Skeletal muscle satellite cell (primary cell): Measurements from ENCODE around the gene EML4.

Experiments used
- H3K27me3 ChIP-seq: 2 replicates; pipeline ENCODE4 v1.7.0; 2013; ENCODE audit warnings: low read length; ENCODE audit not compliant: control insufficient read depth, insufficient read depth
- H3K36me3 ChIP-seq: 2 replicates; pipeline ENCODE4 v1.7.0; 2013; ENCODE audit warnings: mild to moderate bottlenecking, control low read depth, low read length; ENCODE audit not compliant: insufficient read depth
- H3K4me1 ChIP-seq: 2 replicates; pipeline ENCODE4 v1.7.0; 2013; ENCODE audit warnings: low read length; ENCODE audit not compliant: control insufficient read depth, insufficient read depth
- H3K4me2 ChIP-seq: 2 replicates; pipeline ENCODE4 v1.7.0; 2013; ENCODE audit warnings: mild to moderate bottlenecking, low read length
- H3K4me3 ChIP-seq: 2 replicates; pipeline ENCODE4 v1.7.0; 2013; ENCODE audit warnings: low read length
- H3K9ac ChIP-seq: 2 replicates; pipeline ENCODE4 v1.7.0; 2013; ENCODE audit warnings: mild to moderate bottlenecking, low read depth, low read length, moderate library complexity
- H3K9me3 ChIP-seq: replicated peaks from 2 replicates; pipeline ENCODE4 v1.7.0; 2013; ENCODE audit warnings: mild to moderate bottlenecking, control low read depth, low read length

EML4 gene

DNA sequence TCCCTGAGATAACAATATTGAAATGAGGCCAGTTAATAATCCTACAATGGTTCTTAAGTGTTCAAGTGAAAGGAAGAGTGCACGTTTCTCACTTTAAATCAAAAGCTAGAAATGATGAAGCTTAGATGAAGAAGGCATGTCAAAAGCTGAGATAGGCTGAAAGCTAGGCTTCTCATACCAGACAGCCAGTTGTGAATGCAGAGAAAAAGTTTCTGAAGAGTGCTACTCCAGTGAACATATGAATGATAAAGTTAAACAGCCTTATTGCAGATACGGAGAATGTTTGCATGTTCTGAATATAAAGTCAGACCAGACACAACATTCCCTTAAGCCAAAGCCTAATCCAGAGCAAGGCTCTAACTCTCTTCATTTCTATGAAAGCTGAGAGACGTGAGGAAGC is 51.4 kb downstream of the EML4 start:
- Histone ChIP-seq H3K4me3 (no peak overlapping the region), H3K4me1 (peaks cover 33% of the 10 kb centered on the region)

DNA sequence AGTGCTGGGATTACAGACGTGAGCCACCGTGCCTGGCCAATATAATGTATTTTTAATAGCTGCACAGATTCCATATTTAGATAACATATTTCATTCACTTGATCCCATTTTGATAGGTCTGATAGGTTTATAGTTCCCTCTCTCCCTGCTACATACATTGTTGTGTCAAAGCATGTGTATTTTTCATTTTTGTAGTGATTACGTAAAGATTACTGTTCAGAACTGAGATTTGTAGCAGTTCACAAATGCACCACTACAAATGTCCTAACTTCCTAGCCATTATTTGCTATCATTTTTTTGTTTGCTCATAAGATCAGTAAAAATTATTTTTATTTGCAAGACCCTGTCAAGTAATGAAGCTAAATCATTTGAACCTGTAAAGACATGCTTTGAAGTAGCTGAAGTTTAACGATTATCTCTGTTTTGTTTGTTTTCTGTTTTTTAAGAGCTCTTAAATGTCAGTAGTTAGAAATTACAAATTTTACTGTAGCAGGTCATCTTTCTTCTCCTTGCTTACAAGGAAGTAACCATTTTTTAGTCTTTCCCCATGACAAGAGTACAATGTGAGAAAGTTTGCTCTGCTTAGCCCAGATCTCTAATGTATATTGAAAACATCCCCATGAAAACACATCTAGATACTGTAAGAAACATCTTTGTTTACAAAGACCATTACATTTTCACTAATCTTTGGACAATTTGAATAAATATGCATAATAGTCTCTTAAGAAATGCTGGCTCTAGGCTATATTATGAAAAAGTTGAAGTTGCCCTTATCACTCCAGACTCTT is 54.1 kb downstream of the EML4 start:
- Histone ChIP-seq H3K9ac (peak overlapping the region; percentile 28), H3K36me3 (no peaks in the 10 kb centered on the region), H3K4me1 (peaks cover 24% of the 10 kb centered on the region), H3K27me3 (no peaks in the 10 kb centered on the region), H3K4me2 (peak overlapping the region; percentile 25), H3K9me3 (no peaks in the 10 kb centered on the region), H3K4me3 (no peak overlapping the region)

More for the DNA sequence above, 51.4 kb downstream of the EML4 start:
- no peaks in the 10 kb centered on the region for H3K9me3 ChIP-seq
- no peak overlapping the region for H3K4me2 ChIP-seq
- no peak overlapping the region for H3K9ac ChIP-seq
- H3K36me3 ChIP-seq = no peaks in the 10 kb centered on the region
- H3K27me3 ChIP-seq = no peaks in the 10 kb centered on the region

DNA sequence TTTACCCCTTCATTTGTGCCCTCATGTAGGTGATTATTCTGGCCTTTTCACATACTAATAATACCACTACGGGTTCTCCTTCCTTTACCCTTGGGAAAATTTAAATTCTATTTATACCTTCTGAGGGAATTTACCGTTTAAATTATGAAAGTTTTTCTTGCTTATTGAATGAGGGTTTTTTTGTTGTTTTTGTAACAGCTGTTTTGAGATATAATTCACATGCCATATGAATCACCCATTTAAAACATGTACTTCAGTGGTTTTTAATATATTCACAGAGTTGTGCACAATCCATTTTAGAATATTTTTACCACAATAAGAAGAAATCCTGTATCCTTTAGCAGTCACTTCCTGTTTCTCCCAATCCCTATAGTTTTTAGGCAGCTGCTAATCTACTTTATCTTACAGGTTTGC is 54.7 kb downstream of the EML4 start:
- Histone ChIP-seq H3K4me3 (no peak overlapping the region), H3K9ac (peak overlapping the region; percentile 28), H3K9me3 (no peaks in the 10 kb centered on the region), H3K4me1 (peaks cover 24% of the 10 kb centered on the region), H3K4me2 (peak overlapping the region; percentile 46), H3K27me3 (no peaks in the 10 kb centered on the region), H3K36me3 (no peaks in the 10 kb centered on the region)

DNA sequence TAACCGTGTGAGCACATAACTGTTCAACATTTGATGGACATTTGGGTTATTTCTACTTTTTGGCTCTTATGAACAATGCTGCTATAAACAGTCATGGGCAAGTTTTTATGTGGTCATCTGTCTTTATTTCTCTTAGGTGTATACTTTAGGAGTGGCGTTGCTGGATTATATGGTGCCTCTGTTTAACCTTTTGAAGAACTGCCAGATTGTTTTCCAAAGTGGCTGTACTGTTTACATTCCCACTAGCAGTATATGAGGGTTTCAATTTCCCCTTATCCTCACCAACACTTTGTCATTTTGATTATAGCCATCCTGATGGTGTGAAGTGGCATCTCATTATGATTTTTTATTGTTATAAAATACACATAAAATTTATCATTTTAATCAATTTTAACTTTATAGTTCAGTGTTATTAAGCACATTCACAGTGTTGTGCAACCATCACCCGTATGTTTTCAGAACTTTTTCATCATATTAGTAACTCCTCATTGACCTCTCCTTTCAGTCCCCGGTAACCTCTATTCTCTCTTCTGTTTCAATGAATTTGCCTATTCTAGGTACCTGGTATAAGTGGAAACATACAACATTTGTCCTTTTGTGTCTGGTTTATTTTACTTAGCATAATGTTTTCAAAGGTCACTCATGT is 55.4 kb downstream of the EML4 start:
- no peak overlapping the region for H3K4me3 ChIP-seq

DNA sequence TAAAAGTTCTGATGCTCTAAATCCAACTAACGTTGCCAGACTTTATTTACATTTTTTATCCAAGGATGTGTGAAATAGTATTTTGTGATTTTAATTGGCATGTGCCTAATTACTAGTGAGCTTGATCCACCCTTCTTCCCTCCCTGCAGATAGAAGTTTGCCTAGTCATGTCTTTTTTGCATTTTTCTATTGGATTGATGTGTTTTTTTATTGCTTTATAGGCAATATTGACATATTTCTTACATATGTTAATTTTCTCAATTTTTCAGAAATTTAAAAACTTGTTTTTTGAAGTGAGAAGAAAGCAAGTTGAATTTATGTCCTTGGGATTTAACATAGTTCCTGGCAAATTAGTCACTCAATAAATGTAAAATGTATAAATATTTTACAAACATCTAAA is 56.4 kb downstream of the EML4 start:
- Histone ChIP-seq H3K36me3 (no peaks in the 10 kb centered on the region), H3K4me1 (peaks cover 24% of the 10 kb centered on the region), H3K4me3 (no peak overlapping the region), H3K9ac (no peak overlapping the region), H3K27me3 (no peaks in the 10 kb centered on the region), H3K9me3 (no peaks in the 10 kb centered on the region), H3K4me2 (no peak overlapping the region)

More for the DNA sequence above, 55.4 kb downstream of the EML4 start:
- H3K27me3 ChIP-seq = no peaks in the 10 kb centered on the region
- H3K36me3 ChIP-seq = no peaks in the 10 kb centered on the region
- peak overlapping the region; percentile 46 for H3K4me2 ChIP-seq
- no peaks in the 10 kb centered on the region for H3K9me3 ChIP-seq
- H3K4me1 ChIP-seq = peaks cover 24% of the 10 kb centered on the region
- H3K9ac ChIP-seq = no peak overlapping the region

DNA sequence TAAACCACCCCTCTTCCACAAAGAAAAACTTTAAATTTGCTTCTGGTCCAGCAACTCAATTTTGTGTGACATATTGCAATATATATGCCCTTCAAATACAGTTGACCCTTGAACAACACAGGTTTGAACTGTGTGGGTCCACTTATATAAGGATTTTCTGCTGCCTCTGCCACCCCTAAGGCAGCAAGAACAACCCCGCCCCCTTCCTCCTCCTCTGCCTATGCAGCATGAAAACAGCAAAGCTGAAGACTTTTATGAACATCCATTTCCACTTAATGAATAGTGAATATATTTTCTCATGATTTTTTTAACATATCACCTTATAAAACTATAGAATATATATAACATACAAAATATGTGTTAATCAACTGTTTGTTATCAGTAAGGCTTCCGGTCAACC is 58.3 kb downstream of the EML4 start:
- Histone ChIP-seq H3K4me3 (no peak overlapping the region), H3K36me3 (no peaks in the 10 kb centered on the region), H3K9ac (no peak overlapping the region), H3K9me3 (no peaks in the 10 kb centered on the region), H3K4me1 (peaks cover 19% of the 10 kb centered on the region), H3K4me2 (no peak overlapping the region), H3K27me3 (no peaks in the 10 kb centered on the region)

DNA sequence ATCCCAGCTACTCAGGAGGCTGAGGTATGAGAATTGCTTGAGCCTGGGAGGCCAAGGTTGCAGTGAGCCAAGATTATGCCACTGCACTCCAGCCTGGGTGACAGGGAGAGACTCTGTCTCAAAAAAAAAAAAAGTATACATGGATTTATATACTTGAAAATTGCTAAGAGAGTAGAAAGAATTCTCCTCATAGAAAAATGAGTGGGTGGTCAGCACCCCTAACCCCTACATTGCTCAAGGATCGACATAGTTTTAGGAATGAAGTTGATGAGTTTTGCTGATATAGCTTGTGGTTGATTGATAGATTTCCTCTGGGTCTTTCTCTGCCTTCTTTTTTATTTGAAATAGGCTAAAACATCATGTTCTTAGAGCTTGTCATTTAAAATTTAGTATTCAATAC is 58.9 kb downstream of the EML4 start:
- peaks cover 17% of the 10 kb centered on the region for H3K4me1 ChIP-seq

DNA sequence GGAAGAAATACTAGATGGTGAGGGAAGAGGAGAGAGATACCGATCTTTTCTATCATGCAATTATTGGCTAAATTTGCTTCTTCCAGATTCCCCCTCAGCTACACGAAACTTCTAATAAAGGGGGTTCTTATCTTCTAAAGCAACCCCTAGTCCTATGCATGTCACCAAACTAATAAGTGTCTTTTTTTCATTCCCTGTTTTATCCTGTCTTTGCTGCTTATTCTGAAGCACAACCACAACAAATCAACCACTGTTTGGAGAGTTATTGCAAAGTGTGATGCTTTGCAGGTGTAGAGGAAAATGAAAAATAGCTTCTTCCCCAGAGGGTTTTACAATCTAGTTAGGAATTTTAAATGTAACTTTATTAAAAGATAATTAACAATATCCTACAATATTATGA is 60.8 kb downstream of the EML4 start:
- no peaks in the 10 kb centered on the region for H3K4me1 ChIP-seq
- no peak overlapping the region for H3K4me3 ChIP-seq
- no peak overlapping the region for H3K9ac ChIP-seq
- H3K36me3 ChIP-seq = no peaks in the 10 kb centered on the region
- no peaks in the 10 kb centered on the region for H3K27me3 ChIP-seq
- H3K9me3 ChIP-seq = no peaks in the 10 kb centered on the region
- H3K4me2 ChIP-seq = no peak overlapping the region

More for the DNA sequence above, 58.9 kb downstream of the EML4 start:
- H3K4me3 ChIP-seq = no peak overlapping the region
- H3K36me3 ChIP-seq = no peaks in the 10 kb centered on the region
- no peak overlapping the region for H3K4me2 ChIP-seq
- H3K27me3 ChIP-seq = no peaks in the 10 kb centered on the region
- no peak overlapping the region for H3K9ac ChIP-seq
- no peaks in the 10 kb centered on the region for H3K9me3 ChIP-seq

DNA sequence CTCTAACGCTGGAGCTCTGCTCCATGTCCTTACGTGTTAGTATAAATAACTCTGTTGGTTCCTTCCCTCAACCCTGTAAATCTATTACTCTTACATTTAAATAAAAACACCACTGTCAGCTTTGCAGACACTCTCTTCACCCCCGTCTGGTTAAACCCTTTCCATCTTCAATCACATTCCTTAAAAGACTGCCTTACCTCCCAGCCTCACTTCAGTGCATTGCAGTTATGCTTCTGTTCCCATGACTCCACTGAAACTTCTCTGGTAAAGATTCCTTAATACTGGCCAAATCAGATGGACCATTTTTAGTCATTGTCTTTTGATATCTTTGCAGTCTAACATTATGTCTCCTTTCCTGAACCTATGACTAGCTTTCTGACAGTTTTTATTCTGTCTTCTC is 61.7 kb downstream of the EML4 start:
- no peaks in the 10 kb centered on the region for H3K36me3 ChIP-seq
- H3K4me3 ChIP-seq = no peak overlapping the region
- no peaks in the 10 kb centered on the region for H3K27me3 ChIP-seq
- no peaks in the 10 kb centered on the region for H3K4me1 ChIP-seq
- H3K4me2 ChIP-seq = no peak overlapping the region
- no peak overlapping the region for H3K9ac ChIP-seq
- no peaks in the 10 kb centered on the region for H3K9me3 ChIP-seq

DNA sequence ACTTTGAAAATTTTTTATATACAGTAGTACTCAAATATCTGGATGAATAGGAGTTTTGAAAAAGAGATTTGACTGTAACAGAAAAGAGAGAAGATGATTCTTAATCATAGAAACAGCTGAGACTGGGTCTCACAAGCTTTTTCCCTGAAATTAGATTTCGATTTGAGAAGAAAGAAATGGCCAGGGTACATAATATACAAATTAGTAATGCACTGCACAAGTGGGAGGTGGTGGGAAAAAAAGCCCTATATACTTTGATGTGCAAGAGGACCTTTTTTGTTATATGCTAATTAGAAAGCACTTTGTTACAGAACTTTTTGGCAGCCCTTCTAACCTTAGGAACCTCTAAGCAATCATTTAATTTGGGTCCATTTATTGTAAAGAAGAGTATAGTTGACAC is 62.9 kb downstream of the EML4 start:
- H3K9me3 ChIP-seq = no peaks in the 10 kb centered on the region
- no peaks in the 10 kb centered on the region for H3K36me3 ChIP-seq
- H3K4me3 ChIP-seq = no peak overlapping the region
- no peaks in the 10 kb centered on the region for H3K4me1 ChIP-seq
- no peak overlapping the region for H3K9ac ChIP-seq
- H3K4me2 ChIP-seq = no peak overlapping the region
- no peaks in the 10 kb centered on the region for H3K27me3 ChIP-seq

DNA sequence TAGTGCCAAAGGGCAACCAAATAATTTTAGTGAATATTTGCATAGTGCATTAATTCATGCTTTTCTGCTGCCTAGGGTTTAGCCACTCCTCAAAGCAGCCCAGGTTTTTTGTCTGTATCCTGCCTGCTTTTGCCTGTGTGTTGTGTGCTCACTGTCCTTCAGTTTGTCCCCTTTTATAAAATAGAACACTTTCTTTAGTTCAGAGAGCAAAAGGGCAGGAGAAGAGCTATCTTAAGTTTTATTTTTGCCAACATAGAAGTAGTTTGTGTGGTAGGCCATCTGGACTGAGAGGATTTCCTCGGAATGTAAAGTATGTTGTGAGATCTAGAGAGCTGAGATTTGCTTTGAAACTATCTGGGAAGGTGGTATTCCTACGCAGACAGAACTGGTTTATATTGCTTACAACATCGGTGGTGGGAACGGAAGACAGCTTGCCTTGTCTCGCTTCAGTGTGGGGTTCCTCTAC is 64.9 kb downstream of the EML4 start:
- Histone ChIP-seq H3K36me3 (no peaks in the 10 kb centered on the region), H3K4me1 (no peaks in the 10 kb centered on the region), H3K4me3 (no peak overlapping the region), H3K4me2 (no peak overlapping the region), H3K9ac (no peak overlapping the region), H3K9me3 (no peaks in the 10 kb centered on the region), H3K27me3 (no peaks in the 10 kb centered on the region)

DNA sequence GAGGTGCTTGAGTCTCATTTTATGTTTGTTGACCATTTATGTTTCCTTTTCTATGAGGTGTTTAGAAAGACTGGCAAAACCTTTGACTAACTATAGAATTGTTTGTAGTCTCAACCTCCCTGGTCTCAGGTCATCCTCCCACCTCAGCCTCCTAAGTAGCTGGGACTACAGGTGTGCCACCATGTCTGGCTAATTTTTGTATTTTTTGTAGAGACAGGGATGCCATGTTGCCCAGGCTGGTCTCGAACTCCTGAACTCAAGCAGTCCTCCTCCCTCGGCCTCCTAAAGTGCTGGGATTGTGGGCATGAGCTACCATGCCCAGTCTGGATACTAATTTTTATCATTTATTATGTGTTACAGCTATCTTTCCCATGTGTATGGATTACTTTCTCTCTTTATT is 67.8 kb downstream of the EML4 start:
- Histone ChIP-seq H3K27me3 (no peaks in the 10 kb centered on the region), H3K4me2 (no peak overlapping the region), H3K9ac (no peak overlapping the region), H3K36me3 (no peaks in the 10 kb centered on the region), H3K9me3 (no peaks in the 10 kb centered on the region), H3K4me1 (no peaks in the 10 kb centered on the region), H3K4me3 (no peak overlapping the region)
